ENCODE data around the gene CADPS2. TPM values are rescaled to one million over a fixed set of nuclear protein-coding genes. Genes with fewer than 3 reads are reported as not detected.
"Not testable (repeated sequence)": the region's sequence is repeated elsewhere in the genome, so short reads cannot be mapped to it uniquely, and the experiment has no call there.

Gene CADPS2
- polyA plus RNA-seq, 2 donors: 1.6 to 3.3 TPM

- not testable (repeated sequence) for H3K4me1 ChIP-seq (ENCODE audit: control insufficient read depth in 2 of 2, insufficient read depth in 2 of 2, low read length in 1 of 2); H3K36me3 ChIP-seq (ENCODE audit: control insufficient read depth in 2 of 2, insufficient read depth in 2 of 2, low read length in 1 of 2); H3K4me3 ChIP-seq (ENCODE audit: low read depth in 1 of 2, low read length in 2 of 2); H3K9me3 ChIP-seq (ENCODE audit: control insufficient read depth in 2 of 2, insufficient read depth in 1 of 2, low read depth in 1 of 2, low read length in 1 of 2); H3K27me3 ChIP-seq (ENCODE audit: control insufficient read depth in 1 of 2, insufficient read depth in 2 of 2, low read length in 2 of 2); H3K27ac ChIP-seq (ENCODE audit: low read depth in 2 of 2, low read length in 1 of 2)
- WGBS, 2 donors: 67 to 82% methylated on average over 15 to 17 of the region's 24 CpGs
These were observed 601.7 kb downstream of the CADPS2 start for GRCh38 chr7:122284608-122285007.

GRCh38 chr7:122273117-122273516 is 613.1 kb downstream of the CADPS2 start:
- no peak overlapping the region for H3K27ac ChIP-seq (ENCODE audit: low read depth in 2 of 2, low read length in 1 of 2)
- H3K4me1 ChIP-seq (ENCODE audit: control insufficient read depth in 2 of 2, insufficient read depth in 2 of 2, low read length in 1 of 2): no peaks in the 10 kb centered on the region
- WGBS, 2 donors: 82 to 87% methylated on average over 2 of the region's 2 CpGs
- H3K9me3 ChIP-seq (ENCODE audit: control insufficient read depth in 2 of 2, insufficient read depth in 1 of 2, low read depth in 1 of 2, low read length in 1 of 2): peaks cover 0 to 3% of the 10 kb centered on the region in 2 donors
- H3K36me3 ChIP-seq (ENCODE audit: control insufficient read depth in 2 of 2, insufficient read depth in 2 of 2, low read length in 1 of 2): no peaks in the 10 kb centered on the region
- no peak overlapping the region for H3K4me3 ChIP-seq (ENCODE audit: low read depth in 1 of 2, low read length in 2 of 2)
- H3K27me3 ChIP-seq (ENCODE audit: control insufficient read depth in 1 of 2, insufficient read depth in 2 of 2, low read length in 2 of 2): no peaks in the 10 kb centered on the region

GRCh38 chr7:122269241-122269640 is 617.0 kb downstream of the CADPS2 start:
- H3K27ac ChIP-seq (ENCODE audit: low read depth in 2 of 2, low read length in 1 of 2): no peak overlapping the region
- WGBS, 2 donors: 59 to 78% methylated on average over 1 of the region's 1 CpG
- H3K9me3 ChIP-seq (ENCODE audit: control insufficient read depth in 2 of 2, insufficient read depth in 1 of 2, low read depth in 1 of 2, low read length in 1 of 2): no peaks in the 10 kb centered on the region
- H3K27me3 ChIP-seq (ENCODE audit: control insufficient read depth in 1 of 2, insufficient read depth in 2 of 2, low read length in 2 of 2): no peaks in the 10 kb centered on the region
- H3K4me1 ChIP-seq (ENCODE audit: control insufficient read depth in 2 of 2, insufficient read depth in 2 of 2, low read length in 1 of 2): no peaks in the 10 kb centered on the region
- H3K36me3 ChIP-seq (ENCODE audit: control insufficient read depth in 2 of 2, insufficient read depth in 2 of 2, low read length in 1 of 2): no peaks in the 10 kb centered on the region
- no peak overlapping the region for H3K4me3 ChIP-seq (ENCODE audit: low read depth in 1 of 2, low read length in 2 of 2)

Other genes starting within 250 kb of the CADPS2 start
- gene RNF133, start 187.3 kb downstream of the CADPS2 start, polyA plus RNA-seq: not detected
- gene RNF148, start 183.5 kb downstream of the CADPS2 start, polyA plus RNA-seq: under 1 TPM in 1 of 2 donors, not detected in 1; 0.06 TPM
- not detected for gene TAS2R16, start 109.2 kb upstream of the CADPS2 start, polyA plus RNA-seq

Data from esophagus (tissue), 2 donors.